ENCODE measurements around the gene JOSD2. TPM values are rescaled to one million over a fixed set of nuclear protein-coding genes. Genes with fewer than 3 reads are reported as not detected.

Gene JOSD2
- total RNA-seq, 1 experiment from 2014 or later, result 5.4 TPM

DNA sequence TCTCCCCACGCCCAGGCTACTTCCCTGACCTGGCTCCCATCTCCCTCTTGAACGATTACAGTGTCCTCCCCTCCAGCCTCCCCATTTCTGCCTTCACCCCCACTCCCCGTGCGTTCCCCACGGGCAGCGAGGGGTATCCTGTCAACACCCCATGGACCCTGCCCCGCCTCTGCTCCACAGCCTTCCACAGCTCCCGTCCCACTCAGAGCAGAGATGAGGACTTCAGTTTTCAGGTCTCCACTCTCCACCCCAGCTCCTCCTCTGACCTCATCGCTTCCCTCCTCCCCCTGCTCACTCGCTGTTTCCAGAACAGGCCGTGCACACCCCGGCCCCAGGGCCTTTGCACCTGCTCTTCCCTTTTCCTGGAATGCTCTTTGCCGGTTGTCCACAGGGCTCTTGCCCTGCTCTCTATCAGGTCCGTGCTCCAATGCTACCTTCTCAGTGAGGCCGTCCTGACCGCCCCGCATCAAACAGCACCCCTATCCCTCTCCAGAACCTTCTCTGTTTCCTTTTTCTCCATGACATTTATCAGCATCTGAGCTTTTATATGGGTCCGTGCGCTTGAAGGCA lies 42.2 kb upstream of the JOSD2 start:
- TF ChIP-seq CTCF (conservative IDR thresholded peaks at IDR 0.05), result no peak
- no peak overlapping the region for H4K91ac ChIP-seq (ENCODE audit: insufficient read length, low read depth, low read length)
- H2AK5ac ChIP-seq (ENCODE audit: insufficient read length, low read length), result no peak overlapping the region
- no peak overlapping the region for H3K14ac ChIP-seq (ENCODE audit: insufficient read depth, low read length)
- H4K5ac ChIP-seq (ENCODE audit: insufficient read length, low read depth, low read length), result no peak overlapping the region
- no peaks in the 10 kb centered on the region for H3K9me3 ChIP-seq (ENCODE audit: control insufficient read depth, low read depth, low read length)
- WGBS (ENCODE audit: extremely low coverage, insufficient read length, low lambda C conversion rate), result no CpG with 5 or more reads among the region's 19 CpGs
- no peak overlapping the region for H4K8ac ChIP-seq (replicated peaks; ENCODE audit: insufficient read length, low read depth, low read length)
- no peaks in the 10 kb centered on the region for H4K20me1 ChIP-seq (ENCODE audit: control insufficient read depth, insufficient read depth, insufficient read length)
- Mint-ChIP-seq H3K4me1 (peaks cover 17 to 46% of the 10 kb centered on the region in 2 experiments), H3K27me3 (ENCODE audit: low read depth) (peaks cover 85% of the 10 kb centered on the region), H3K27ac (no peak overlapping the region), H3K9me3 (no peaks in the 10 kb centered on the region; a peak in 1 of 5 replicates), H3K4me3 (no peak overlapping the region), H3K36me3 (ENCODE audit: insufficient read depth in 1 of 3, low read depth in 3 of 3) (peaks cover 0 to 2% (median 0%) of the 10 kb centered on the region in 3 experiments; a peak in 1 of 7 replicates)
- H3K79me2 ChIP-seq (ENCODE audit: insufficient read depth, low read length), result no peaks in the 10 kb centered on the region
- no peak overlapping the region for H2BK20ac ChIP-seq (ENCODE audit: low read depth, low read length, poor library complexity, severe bottlenecking)
- no peak overlapping the region for H2BK12ac ChIP-seq (ENCODE audit: insufficient read length, low read depth, low read length)
- H3K23me2 ChIP-seq (ENCODE audit: insufficient read length, low read depth, low read length, poor library complexity, severe bottlenecking), result peaks cover 18% of the 10 kb centered on the region
- H2BK5ac ChIP-seq (ENCODE audit: insufficient read length, low read length), result no peak overlapping the region
- no peak overlapping the region for H2AFZ ChIP-seq (ENCODE audit: low read length)
- H3K18ac ChIP-seq (ENCODE audit: insufficient read length, low read depth, low read length), result no peak overlapping the region
- no peak overlapping the region for H3K56ac ChIP-seq (ENCODE audit: insufficient read length, low read depth, low read length)
- H3K23ac ChIP-seq (ENCODE audit: insufficient read length, low read depth, low read length), result no peak overlapping the region
- no peak for DNase-seq
- no peak overlapping the region for H3K9ac ChIP-seq (ENCODE audit: extremely low read depth, insufficient read length, low read length)
- H3T11ph ChIP-seq (ENCODE audit: low read length), result no peak overlapping the region
- H3K79me1 ChIP-seq (ENCODE audit: insufficient read depth, low read depth, low read length, poor library complexity, severe bottlenecking), result no peaks in the 10 kb centered on the region
- H3K4me1 ChIP-seq (ENCODE audit: insufficient read depth, low read length), result no peaks in the 10 kb centered on the region
- H3K27ac ChIP-seq (ENCODE audit: insufficient read length, low read depth, low read length), result no peak overlapping the region
- H2BK15ac ChIP-seq (ENCODE audit: low read depth, low read length), result no peak overlapping the region
- no peak overlapping the region for H2BK120ac ChIP-seq (ENCODE audit: low read depth, low read length, poor library complexity, severe bottlenecking)
- no peak overlapping the region for H3K4ac ChIP-seq (ENCODE audit: low read depth, low read length)
- no peak overlapping the region for H3K4me2 ChIP-seq (ENCODE audit: insufficient read depth, insufficient read length, low read length)
- no peaks in the 10 kb centered on the region; the same call in 1 of the 2 replicates for H3K27me3 ChIP-seq (ENCODE audit: insufficient read depth, low read length)

All from H9 (cell line).